ENCODE data around the gene LIMS2.

The LIMS2 gene, protein sequence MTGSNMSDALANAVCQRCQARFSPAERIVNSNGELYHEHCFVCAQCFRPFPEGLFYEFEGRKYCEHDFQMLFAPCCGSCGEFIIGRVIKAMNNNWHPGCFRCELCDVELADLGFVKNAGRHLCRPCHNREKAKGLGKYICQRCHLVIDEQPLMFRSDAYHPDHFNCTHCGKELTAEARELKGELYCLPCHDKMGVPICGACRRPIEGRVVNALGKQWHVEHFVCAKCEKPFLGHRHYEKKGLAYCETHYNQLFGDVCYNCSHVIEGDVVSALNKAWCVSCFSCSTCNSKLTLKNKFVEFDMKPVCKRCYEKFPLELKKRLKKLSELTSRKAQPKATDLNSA

GRCh38 chr2:127675331-127676261, at the start of gene LIMS2:
Gene LIMS2 (minus strand): TSS chr2:127675530. CDS start chr2:127675024, 506 bp downstream.
- DNase-seq (ENCODE audit: extremely low read depth in 1 of 2, low read depth in 1 of 2): no peak

DNA sequence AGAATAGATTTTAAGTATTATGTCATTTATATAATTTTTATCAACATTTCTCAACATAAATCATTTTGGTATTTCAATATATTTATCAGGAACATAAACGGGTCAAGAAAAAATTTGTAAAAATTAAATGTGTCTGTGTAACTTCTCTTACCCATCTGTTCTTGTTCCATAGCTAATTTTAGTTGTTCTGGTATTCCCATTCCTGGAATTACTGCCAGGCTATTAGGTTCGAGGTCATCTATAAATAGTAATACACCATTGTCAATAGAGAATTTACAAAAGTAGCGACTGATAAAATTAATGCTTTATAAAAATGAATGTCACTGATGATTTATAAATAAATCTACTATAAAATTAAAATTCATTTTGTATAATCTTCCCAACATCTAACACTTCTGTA, 47.5 kb upstream of the LIMS2 start:
- DNase-seq (ENCODE audit: extremely low read depth in 1 of 2, low read depth in 1 of 2): no peak

- DNase-seq (ENCODE audit: extremely low read depth in 1 of 2, low read depth in 1 of 2): no peak
Measured at GRCh38 chr2:127721978-127722355, 46.6 kb upstream of the LIMS2 start.

DNA sequence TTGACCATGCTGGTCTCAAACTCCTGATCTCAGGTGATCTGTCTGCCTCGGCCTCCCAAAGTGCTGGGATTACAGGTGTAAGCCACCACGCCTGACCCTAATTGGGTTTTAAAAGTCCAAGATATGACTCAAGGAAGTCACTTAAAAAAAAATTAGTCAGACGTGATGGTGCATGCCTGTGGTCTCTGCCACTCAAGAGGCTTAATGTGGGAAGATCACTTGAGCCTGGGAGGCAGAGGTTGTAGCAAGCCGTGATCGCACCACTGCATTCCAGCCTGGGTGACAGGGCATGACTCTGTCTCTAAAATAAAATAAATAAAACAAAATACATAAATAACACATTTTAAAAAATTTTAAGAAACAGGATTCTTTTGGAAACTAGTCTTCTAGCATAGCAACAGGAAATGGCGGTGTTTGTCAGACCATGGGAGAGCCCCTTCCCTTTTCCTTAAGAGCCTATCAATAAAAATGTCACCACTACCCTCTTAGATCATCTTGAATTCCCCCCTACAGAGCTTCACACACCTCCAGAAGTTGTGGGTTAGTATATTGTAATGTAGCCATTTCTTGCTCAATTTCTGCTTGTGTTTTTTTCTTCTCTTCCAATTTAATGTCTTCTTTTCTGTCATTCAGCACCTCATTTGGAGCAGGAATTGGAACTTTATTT, 46.1 kb upstream of the LIMS2 start:
- DNase-seq (ENCODE audit: extremely low read depth in 1 of 2, low read depth in 1 of 2): no peak

DNA sequence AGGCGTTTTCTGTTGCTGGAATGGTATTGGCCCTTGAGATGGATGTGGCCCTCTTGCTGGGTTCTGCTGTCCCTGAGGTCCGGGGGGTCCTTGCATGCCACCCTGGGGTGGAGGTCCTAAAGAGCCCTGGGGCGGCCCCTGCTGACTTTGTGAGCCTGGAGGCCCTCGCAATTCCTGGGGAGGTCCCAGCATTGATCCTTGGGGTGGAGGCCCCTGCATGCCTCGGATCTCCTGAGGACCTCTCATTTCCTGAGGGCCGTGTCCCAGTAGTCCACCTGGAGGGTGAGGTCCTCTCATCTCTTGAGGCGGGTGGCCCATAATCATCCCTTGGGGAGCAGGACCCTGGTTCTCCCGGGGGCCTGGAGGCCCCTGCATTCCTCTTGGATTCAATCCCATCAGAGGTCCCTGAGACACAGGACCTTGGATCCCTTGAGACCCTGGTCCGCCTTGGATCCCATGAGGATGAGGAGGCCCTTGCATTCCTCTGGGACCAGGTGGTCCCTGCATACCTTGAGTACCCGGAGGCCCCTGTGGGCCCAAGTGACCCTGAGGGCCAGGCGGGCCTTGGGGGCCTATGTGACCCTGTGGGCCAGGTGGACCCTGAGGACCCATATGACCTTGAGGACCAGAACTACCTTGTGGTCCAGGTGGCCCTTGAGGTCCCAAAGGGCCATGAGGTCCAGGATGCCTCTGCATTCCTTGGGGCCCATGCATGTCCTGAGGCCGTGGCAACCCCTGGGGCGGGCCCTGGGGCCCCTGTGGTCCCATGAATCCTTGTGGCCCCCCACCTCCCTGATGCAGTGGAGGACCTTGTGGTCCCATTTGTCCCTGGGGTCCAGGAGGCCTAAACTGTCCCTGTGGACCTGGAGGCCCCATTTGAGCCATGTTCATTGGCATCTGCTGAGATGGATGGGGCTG, 44.2 kb upstream of the LIMS2 start:
- no peak for DNase-seq (ENCODE audit: extremely low read depth in 1 of 2, low read depth in 1 of 2)

- no peak for DNase-seq (ENCODE audit: extremely low read depth in 1 of 2, low read depth in 1 of 2)
Measured at GRCh38 chr2:127718271-127718670, 42.9 kb upstream of the LIMS2 start.

DNA sequence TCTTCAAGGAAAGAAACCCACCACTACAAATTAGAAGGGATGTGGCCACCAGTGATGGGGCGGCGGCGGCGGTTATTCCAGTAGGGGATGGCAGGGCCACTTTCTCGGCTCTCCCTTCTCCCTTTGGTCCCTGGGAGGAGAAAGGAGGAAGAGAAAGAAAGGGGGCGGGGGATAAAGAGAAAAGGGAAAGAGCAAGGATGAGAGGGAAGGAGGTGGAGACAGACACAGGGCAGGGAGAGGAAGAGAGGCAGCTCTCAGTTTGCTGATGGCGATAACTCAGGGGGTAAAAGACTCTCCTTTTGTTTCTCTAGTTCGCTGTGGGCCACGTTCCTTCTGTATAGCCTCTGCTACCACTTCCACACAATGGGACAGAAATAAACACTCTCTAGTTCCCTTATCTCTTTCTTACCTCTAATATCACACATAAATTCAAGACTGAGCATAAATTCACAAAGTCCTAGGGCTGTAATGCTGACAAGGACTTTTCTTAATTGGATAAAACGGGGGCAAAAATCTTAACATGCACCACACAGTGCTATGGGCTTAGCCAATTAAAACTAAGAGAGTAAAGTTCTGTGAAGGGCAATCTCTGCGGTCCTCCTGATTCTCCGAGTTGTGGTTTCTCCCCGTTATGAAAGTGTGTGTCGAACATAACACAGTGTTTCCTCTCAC, 40.6 kb upstream of the LIMS2 start:
- no peak for DNase-seq (ENCODE audit: extremely low read depth in 1 of 2, low read depth in 1 of 2)

- no peak for DNase-seq (ENCODE audit: extremely low read depth in 1 of 2, low read depth in 1 of 2)
Measured at GRCh38 chr2:127713562-127713961, 38.2 kb upstream of the LIMS2 start.

GRCh38 chr2:127712999-127713398, 37.7 kb upstream of the LIMS2 start:
- no peak for DNase-seq (ENCODE audit: extremely low read depth in 1 of 2, low read depth in 1 of 2)

GRCh38 chr2:127709336-127709735, 34.0 kb upstream of the LIMS2 start:
- DNase-seq (ENCODE audit: extremely low read depth in 1 of 2, low read depth in 1 of 2): no peak

GRCh38 chr2:127707890-127708648, 32.7 kb upstream of the LIMS2 start:
- DNase-seq (ENCODE audit: extremely low read depth in 1 of 2, low read depth in 1 of 2): no peak

DNA sequence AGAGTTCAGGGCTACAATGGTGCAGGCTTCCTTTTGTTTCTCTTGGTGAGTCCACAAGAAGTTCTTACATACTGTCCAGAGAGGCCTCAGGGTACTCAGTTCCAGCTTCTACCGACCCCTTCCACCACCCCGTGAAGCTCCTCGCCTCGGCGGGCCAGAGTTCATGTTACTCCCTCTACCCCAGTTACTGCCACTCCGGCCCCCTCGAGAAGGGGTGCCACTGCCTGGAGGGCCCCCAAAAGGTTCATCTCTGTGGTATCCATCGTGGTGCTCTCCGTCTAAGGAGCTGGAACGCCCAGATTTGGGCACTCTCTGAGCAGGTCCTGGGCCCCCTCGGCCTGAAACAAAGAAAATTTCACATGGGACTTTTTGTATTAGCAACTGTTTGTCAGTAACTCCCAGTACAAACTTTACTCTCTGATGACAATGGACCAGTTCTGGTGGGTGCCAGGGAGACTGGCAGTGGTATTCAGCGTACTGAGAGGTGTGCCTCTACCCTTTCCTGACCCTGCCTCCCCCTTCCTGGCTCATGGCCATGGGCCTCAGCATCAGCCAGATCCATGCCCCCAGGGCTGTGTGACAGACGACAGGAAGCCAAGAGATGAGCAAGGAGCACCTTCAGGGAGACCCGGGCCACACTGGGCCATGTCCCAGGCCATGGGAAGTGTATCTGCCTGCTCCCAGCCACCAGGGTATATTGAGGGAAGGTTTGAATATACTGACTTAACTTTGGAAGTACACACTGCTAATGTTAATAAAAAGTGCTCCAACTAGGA, 31.1 kb upstream of the LIMS2 start:
- DNase-seq (ENCODE audit: extremely low read depth in 1 of 2, low read depth in 1 of 2): no peak

DNA sequence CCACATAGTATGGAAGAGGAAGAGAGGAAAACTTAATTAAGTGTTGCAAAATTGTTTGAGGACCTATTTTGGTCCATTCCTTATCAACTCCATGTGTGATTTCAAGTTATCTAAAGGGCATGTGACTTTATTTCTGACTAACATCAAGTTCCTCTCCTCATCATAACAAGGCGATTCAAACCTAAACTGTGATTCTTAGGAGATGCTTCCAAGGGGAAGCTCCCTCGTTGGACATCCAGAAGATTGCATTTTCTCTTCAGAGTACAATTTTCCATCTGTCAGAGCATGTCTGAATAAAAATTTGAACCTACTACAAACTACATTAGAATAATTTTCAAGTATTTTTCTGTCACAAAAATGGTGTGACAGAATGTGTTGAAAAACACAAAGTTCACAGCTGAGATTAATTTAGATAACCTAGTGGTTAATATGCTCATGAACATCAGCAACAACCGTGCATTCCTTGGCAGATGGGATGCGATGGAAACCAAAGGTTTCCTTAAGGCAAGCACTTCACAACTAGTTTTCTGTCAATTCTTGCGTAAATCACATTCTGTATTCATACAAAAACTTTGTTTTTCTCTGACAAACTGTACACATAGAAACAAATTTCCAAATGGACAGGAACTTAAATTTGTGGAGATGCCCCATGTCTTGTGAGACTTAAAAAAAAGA, 30.2 kb upstream of the LIMS2 start:
- DNase-seq (ENCODE audit: extremely low read depth in 1 of 2, low read depth in 1 of 2): no peak

DNA sequence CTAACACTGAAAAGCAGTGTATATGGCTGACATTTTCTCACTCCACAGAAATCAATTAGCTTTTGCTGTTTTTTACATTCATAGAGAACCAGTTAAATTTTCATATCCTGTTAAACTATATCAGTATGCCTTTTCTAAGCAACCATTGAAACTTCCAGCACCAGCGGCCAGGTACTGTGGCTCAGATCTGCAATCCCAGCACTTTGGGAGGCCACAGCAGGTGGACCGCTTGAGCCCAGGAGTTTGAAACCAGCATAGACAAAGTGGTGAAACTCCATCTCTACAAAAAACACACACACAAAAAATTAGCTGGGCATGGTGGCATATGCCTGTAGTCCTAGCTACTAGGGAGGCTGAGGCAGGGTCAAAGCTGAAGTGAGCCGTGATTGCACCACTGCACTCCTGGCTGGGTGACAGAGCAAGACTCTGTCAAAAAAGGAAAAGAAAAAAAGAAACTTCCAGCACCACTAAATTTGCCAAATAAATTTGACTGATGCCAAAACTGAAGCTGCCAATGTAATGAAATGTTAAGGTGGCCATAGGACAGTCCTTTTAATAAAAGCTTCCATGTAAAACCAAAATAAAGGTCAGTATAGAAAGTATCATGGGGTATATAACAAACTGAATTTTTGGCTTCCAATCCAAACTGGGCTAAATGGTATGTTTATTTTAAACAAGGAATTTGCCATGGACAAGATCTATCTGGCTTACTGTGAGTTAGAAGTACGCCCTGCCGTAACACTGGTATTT, 29.5 kb upstream of the LIMS2 start:
- DNase-seq (ENCODE audit: extremely low read depth in 1 of 2, low read depth in 1 of 2): no peak

- DNase-seq (ENCODE audit: extremely low read depth in 1 of 2, low read depth in 1 of 2): no peak
Measured at GRCh38 chr2:127703282-127703681, 28.0 kb upstream of the LIMS2 start.

GRCh38 chr2:127702395-127703009, 27.2 kb upstream of the LIMS2 start:
- no peak for DNase-seq (ENCODE audit: extremely low read depth in 1 of 2, low read depth in 1 of 2)

All from activated CD8-positive, alpha-beta memory T cell treated with anti-CD3 and anti-CD28 coated beads for 1 hour (primary cell).